Astrocyte (in vitro differentiated cells and primary cell): ENCODE results near the gene EIF5A. TPM values are rescaled to one million over a fixed set of nuclear protein-coding genes. Genes with fewer than 3 reads are reported as not detected.

ENCODE experiments used
- DNase-seq: peaks from one replicate; pipeline ENCODE4 v3.0.0-alpha.2; 2010; ENCODE audit warnings: low read depth
- FAIRE-seq: peaks from 2 replicates; lab custom pipeline; 2011; peaks lifted over from hg19 to GRCh38; lab: Jason Lieb, UNC
- H2AFZ ChIP-seq: 2 replicates; pipeline ENCODE4 v1.6.0; 2012; ENCODE audit warnings: low read depth, low read length, inconsistent platforms
- H3K27ac ChIP-seq: 2 replicates; pipeline ENCODE4 v1.5.1; 2011; ENCODE audit warnings: low read depth, low read length, inconsistent platforms
- H3K27me3 ChIP-seq: 2 replicates; pipeline ENCODE4 v1.6.0; 2011; ENCODE audit warnings: low read length, inconsistent platforms; ENCODE audit not compliant: insufficient read depth
- H3K36me3 ChIP-seq: 2 replicates; pipeline ENCODE4 v1.5.1; 2011; ENCODE audit warnings: low read length, inconsistent platforms; ENCODE audit not compliant: insufficient read depth
- H3K4me1 ChIP-seq: 2 replicates; pipeline ENCODE4 v1.5.1; 2011; ENCODE audit warnings: low read length, inconsistent platforms; ENCODE audit not compliant: insufficient read depth
- H3K4me2 ChIP-seq: 2 replicates; pipeline ENCODE4 v1.6.0; 2012; ENCODE audit warnings: low read length, inconsistent platforms
- H3K4me3 ChIP-seq: 2 replicates; pipeline ENCODE4 v1.5.1; 2011; ENCODE audit warnings: low read depth, mild to moderate bottlenecking, low read length, inconsistent platforms; ENCODE audit not compliant: insufficient read depth
- H3K79me2 ChIP-seq: 2 replicates; pipeline ENCODE4 v1.6.0; 2012; ENCODE audit warnings: mild to moderate bottlenecking, low read length, inconsistent platforms; ENCODE audit not compliant: insufficient read depth
- H3K9ac ChIP-seq: 2 replicates; pipeline ENCODE4 v1.6.0; 2012; ENCODE audit warnings: mild to moderate bottlenecking, low read length, inconsistent platforms
- H3K9me3 ChIP-seq: 2 replicates; pipeline ENCODE4 v1.5.1; 2012; ENCODE audit warnings: low read depth, mild to moderate bottlenecking, low read length, inconsistent platforms; ENCODE audit not compliant: insufficient read depth
- H4K20me1 ChIP-seq: 2 replicates; pipeline ENCODE4 v1.6.0; 2012; ENCODE audit warnings: low read length, inconsistent platforms; ENCODE audit not compliant: insufficient read depth
- H3K27ac Mint-ChIP-seq: one replicate; pipeline ENCODE4 v1.8.0; 2021; ENCODE audit warnings: mild to moderate bottlenecking, mixed read lengths; ENCODE audit not compliant: unreplicated experiment
- H3K27me3 Mint-ChIP-seq: one replicate; pipeline ENCODE4 v1.8.0; 2021; ENCODE audit warnings: low read depth, mixed read lengths; ENCODE audit not compliant: unreplicated experiment
- H3K36me3 Mint-ChIP-seq: one replicate; pipeline ENCODE4 v1.8.0; 2021; ENCODE audit warnings: low read depth, mixed read lengths; ENCODE audit not compliant: unreplicated experiment
- H3K4me1 Mint-ChIP-seq: one replicate; pipeline ENCODE4 v1.8.0; 2021; ENCODE audit warnings: low read depth, mixed read lengths; ENCODE audit not compliant: unreplicated experiment
- H3K4me3 Mint-ChIP-seq: one replicate; pipeline ENCODE4 v1.8.0; 2021; ENCODE audit warnings: mild to moderate bottlenecking, moderate library complexity, mixed read lengths; ENCODE audit not compliant: unreplicated experiment
- H3K9me3 Mint-ChIP-seq: one replicate; pipeline ENCODE4 v1.8.0; 2021; ENCODE audit warnings: mild to moderate bottlenecking, mixed read lengths; ENCODE audit not compliant: unreplicated experiment
- CTCF ChIP-seq: IDR thresholded peaks from 2 replicates; pipeline ENCODE4 v1.5.1; 2011; ENCODE audit warnings: low read depth, mild to moderate bottlenecking, inconsistent platforms, low read length, moderate library complexity; ENCODE audit not compliant: insufficient read depth
- EZH2 ChIP-seq: IDR thresholded peaks from 2 replicates; pipeline ENCODE4 v1.6.1; 2012; ENCODE audit warnings: mild to moderate bottlenecking, low read length, inconsistent platforms; ENCODE audit not compliant: insufficient read depth
- total RNA-seq: library from RNA; stranded (reverse); gene quantifications from 2 replicates; pipeline ENCODE4 v1.2.1, GENCODE V29; 2021

Gene EIF5A
- total RNA-seq, 1 donor from 2014 or later: 915 TPM

- no peak overlapping the region for H3K4me3 Mint-ChIP-seq
- H3K4me2 ChIP-seq: no peak overlapping the region
- no peak overlapping the region for H3K9ac ChIP-seq
Measured at GRCh38 chr17:7279448-7279847, 28.0 kb upstream of the EIF5A start.

GRCh38 chr17:7280519-7281073 lies 26.8 kb upstream of the EIF5A start:
- Mint-ChIP-seq H3K4me3 (peak overlapping the region; percentile 78), H3K27ac (peak overlapping the region; percentile 66), H3K9me3 (no peaks in the 10 kb centered on the region), H3K36me3 (no peaks in the 10 kb centered on the region), H3K27me3 (peaks cover 35% of the 10 kb centered on the region), H3K4me1 (no peaks in the 10 kb centered on the region)
- no peaks in the 10 kb centered on the region for H3K9me3 ChIP-seq
- peak overlapping the region; percentile 53 for H3K4me3 ChIP-seq
- peak overlapping the region; percentile 97 for H3K4me2 ChIP-seq
- DNase-seq: peak; percentile 35
- FAIRE-seq: peak; percentile 55
- peak overlapping the region; percentile 90 for H2AFZ ChIP-seq
- H3K27ac ChIP-seq: peak overlapping the region; percentile 35
- peak; percentile 91 for TF ChIP-seq CTCF
- TF ChIP-seq EZH2: no peak
- no peaks in the 10 kb centered on the region for H3K79me2 ChIP-seq
- H3K9ac ChIP-seq: peak overlapping the region; percentile 59
- no peaks in the 10 kb centered on the region for H3K36me3 ChIP-seq
- peaks cover 14% of the 10 kb centered on the region for H3K4me1 ChIP-seq
- no peaks in the 10 kb centered on the region for H4K20me1 ChIP-seq
- peaks cover 16% of the 10 kb centered on the region for H3K27me3 ChIP-seq

More at GRCh38 chr17:7279448-7279847, 28.0 kb upstream of the EIF5A start:
- peaks cover 27% of the 10 kb centered on the region for H3K27me3 Mint-ChIP-seq
- TF ChIP-seq EZH2: no peak
- TF ChIP-seq CTCF: no peak
- Histone ChIP-seq H3K4me3 (no peak overlapping the region), H3K36me3 (no peaks in the 10 kb centered on the region), H3K79me2 (no peaks in the 10 kb centered on the region), H3K27me3 (peaks cover 12% of the 10 kb centered on the region), H3K27ac (no peak overlapping the region), H3K4me1 (peaks cover 14% of the 10 kb centered on the region), H3K9me3 (no peaks in the 10 kb centered on the region), H2AFZ (no peak overlapping the region), H4K20me1 (no peaks in the 10 kb centered on the region)
- no peaks in the 10 kb centered on the region for H3K9me3 Mint-ChIP-seq
- H3K4me1 Mint-ChIP-seq: no peaks in the 10 kb centered on the region
- no peak for FAIRE-seq
- H3K36me3 Mint-ChIP-seq: no peaks in the 10 kb centered on the region
- no peak for DNase-seq
- no peak overlapping the region for H3K27ac Mint-ChIP-seq
